Measurements from ENCODE around the gene IL36B. TPM values are rescaled to one million over a fixed set of nuclear protein-coding genes. Genes with fewer than 3 reads are reported as not detected.
"Not testable (repeated sequence)": the region's sequence is repeated elsewhere in the genome, so short reads cannot be mapped to it uniquely, and the experiment has no call there.

IL36B gene
- not detected for total RNA-seq
- long read RNA-seq = 0 reads

DNA sequence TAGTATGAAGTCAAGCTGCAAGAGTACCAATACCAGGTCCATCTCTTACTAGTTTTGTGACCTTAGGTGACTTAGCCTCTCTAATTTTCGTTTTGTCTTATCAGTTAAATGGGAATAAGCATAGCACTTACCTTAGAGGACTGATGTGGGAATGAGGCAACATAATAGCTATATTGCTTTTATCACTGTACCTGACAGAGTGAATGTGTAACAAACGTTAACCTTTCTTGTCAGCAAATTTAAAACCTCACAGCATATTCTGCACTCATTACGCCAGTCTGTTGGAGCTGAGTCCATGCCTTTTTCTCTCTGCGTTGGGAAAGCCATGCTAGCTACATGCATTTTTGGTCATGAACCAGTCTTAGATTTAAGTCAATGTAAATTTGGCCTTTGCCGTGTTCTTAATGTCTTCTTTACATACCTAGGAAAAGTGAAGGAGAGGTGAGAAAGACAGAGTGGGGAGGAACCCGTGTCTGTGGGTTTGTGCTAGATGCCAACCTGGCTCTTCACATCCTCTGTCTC is at the start of gene IL36B:
TSS of gene IL36B (minus strand) at position 472 of the 522 bp plus-strand sequence.
- no peaks in the 10 kb centered on the region for H3K4me1 ChIP-seq
- no peaks in the 10 kb centered on the region for H3K36me3 ChIP-seq
- no peaks in the 10 kb centered on the region for H3K9me3 ChIP-seq
- no peaks in the 10 kb centered on the region for H3K27me3 ChIP-seq
- TF ChIP-seq POLR2A (IDR thresholded peaks at IDR 0.05) = no peak
- TF ChIP-seq, protein P1, sequence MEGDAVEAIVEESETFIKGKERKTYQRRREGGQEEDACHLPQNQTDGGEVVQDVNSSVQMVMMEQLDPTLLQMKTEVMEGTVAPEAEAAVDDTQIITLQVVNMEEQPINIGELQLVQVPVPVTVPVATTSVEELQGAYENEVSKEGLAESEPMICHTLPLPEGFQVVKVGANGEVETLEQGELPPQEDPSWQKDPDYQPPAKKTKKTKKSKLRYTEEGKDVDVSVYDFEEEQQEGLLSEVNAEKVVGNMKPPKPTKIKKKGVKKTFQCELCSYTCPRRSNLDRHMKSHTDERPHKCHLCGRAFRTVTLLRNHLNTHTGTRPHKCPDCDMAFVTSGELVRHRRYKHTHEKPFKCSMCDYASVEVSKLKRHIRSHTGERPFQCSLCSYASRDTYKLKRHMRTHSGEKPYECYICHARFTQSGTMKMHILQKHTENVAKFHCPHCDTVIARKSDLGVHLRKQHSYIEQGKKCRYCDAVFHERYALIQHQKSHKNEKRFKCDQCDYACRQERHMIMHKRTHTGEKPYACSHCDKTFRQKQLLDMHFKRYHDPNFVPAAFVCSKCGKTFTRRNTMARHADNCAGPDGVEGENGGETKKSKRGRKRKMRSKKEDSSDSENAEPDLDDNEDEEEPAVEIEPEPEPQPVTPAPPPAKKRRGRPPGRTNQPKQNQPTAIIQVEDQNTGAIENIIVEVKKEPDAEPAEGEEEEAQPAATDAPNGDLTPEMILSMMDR (IDR thresholded peaks at IDR 0.05) = no peak
- H3K27ac ChIP-seq = no peak within 1 kb of the TSS
- intact Hi-C loops (cut with DNase I) = no loop called here
- no peak within 1 kb of the TSS for H3K4me3 ChIP-seq
- WGBS (ENCODE audit: insufficient coverage, low coverage, low lambda C conversion rate, missing lambda C conversion rate) = 63% methylated on average over 6 of the region's 6 CpGs
- DNase-seq = no peak
- no peak for ATAC-seq

DNA sequence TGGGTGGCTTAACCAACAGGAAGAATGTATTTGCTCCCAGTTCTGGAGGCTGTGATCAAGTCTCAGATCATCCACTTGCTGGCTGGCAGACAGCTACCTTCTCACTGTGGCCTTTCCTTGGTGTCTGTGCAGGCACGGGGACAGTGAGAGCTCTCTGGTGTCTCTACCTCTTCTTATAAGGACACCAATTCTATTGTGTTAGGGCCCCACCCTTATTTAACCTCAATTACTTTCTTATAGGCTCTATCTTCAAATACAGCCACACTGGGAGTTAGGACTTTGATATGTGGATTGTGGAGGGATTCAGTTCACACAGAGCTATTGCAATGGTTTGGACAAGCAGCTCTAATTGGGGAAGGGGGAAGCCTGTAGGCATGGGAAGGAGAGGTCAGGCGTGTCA is 49.5 kb upstream of the IL36B start:
- 94% methylated on average over 2 of the region's 2 CpGs for WGBS (ENCODE audit: insufficient coverage, low coverage, low lambda C conversion rate, missing lambda C conversion rate)

DNA sequence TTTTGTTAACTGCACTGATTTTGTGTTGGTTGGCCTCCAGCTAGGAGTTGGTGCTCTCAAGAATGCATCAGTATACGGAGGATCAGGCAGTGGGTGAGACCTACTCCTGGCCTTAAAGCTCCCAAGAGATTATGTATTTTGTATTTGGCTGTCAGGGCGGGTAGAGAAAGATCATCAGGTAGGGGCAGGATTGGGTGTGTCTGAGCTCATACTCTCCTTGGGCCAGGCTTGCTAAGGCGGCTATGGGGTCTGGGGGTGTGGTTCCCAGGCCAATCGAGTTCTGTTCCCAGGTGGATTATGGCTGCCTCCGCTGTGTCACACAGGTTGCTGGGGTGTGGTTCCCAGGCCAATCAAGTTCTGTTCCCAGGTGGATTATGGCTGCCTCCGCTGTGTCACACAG is 45.9 kb upstream of the IL36B start:
- Histone ChIP-seq H3K36me3 (no peaks in the 10 kb centered on the region), H3K27ac (no peak overlapping the region), H3K4me1 (no peaks in the 10 kb centered on the region), H3K4me3 (no peak overlapping the region), H3K27me3 (no peaks in the 10 kb centered on the region), H3K9me3 (no peaks in the 10 kb centered on the region)
- ATAC-seq (no peak), DNase-seq (no peak)
- no peak for TF ChIP-seq POLR2A (IDR thresholded peaks at IDR 0.05)
- TF ChIP-seq, protein P1 (IDR thresholded peaks at IDR 0.05) = no peak
- intact Hi-C loops (cut with DNase I) = no loop called here
- WGBS (ENCODE audit: insufficient coverage, low coverage, low lambda C conversion rate, missing lambda C conversion rate) = 100% methylated on average over 2 of the region's 6 CpGs

More for the DNA sequence above, 49.5 kb upstream of the IL36B start:
- Histone ChIP-seq H3K4me3 (no peak overlapping the region), H3K9me3 (no peaks in the 10 kb centered on the region), H3K27me3 (no peaks in the 10 kb centered on the region), H3K4me1 (no peaks in the 10 kb centered on the region), H3K36me3 (no peaks in the 10 kb centered on the region), H3K27ac (no peak overlapping the region)
- DNase-seq (no peak), ATAC-seq (no peak)
- intact Hi-C loops (cut with DNase I) = no loop called here
- TF ChIP-seq, protein P1 (IDR thresholded peaks at IDR 0.05) = no peak
- TF ChIP-seq POLR2A (IDR thresholded peaks at IDR 0.05) = no peak

DNA sequence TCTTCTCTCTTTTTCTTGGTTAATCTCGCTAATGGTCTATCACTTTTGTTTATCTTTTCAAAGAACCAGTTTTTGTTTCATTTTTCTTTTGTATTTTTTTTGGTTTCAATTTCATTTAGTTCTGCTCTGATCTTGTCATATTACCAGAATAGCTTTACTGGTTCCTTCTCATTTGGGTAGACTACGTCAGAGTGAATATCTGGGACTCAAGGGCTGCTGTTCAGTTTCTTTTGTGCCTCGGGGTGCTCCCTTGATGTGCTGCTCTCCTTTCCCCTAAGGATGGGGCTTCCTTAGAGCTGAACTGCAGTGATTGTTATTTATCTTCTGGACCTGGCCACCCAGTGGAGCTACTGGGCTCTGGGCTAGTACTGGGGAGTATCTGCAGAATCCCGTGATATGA is 45.4 kb upstream of the IL36B start:
- Histone ChIP-seq H3K4me1 (no peaks in the 10 kb centered on the region), H3K4me3 (no peak overlapping the region), H3K27me3 (no peaks in the 10 kb centered on the region), H3K36me3 (no peaks in the 10 kb centered on the region), H3K9me3 (no peaks in the 10 kb centered on the region), H3K27ac (no peak overlapping the region)
- ATAC-seq = peak in 2 of 4 donors; percentile 32 to 46
- intact Hi-C loops (cut with DNase I) = no loop called here
- 48% methylated on average over 3 of the region's 4 CpGs for WGBS (ENCODE audit: insufficient coverage, low coverage, low lambda C conversion rate, missing lambda C conversion rate)
- TF ChIP-seq, protein P1 (IDR thresholded peaks at IDR 0.05) = no peak
- no peak for TF ChIP-seq POLR2A (IDR thresholded peaks at IDR 0.05)
- no peak for DNase-seq

DNA sequence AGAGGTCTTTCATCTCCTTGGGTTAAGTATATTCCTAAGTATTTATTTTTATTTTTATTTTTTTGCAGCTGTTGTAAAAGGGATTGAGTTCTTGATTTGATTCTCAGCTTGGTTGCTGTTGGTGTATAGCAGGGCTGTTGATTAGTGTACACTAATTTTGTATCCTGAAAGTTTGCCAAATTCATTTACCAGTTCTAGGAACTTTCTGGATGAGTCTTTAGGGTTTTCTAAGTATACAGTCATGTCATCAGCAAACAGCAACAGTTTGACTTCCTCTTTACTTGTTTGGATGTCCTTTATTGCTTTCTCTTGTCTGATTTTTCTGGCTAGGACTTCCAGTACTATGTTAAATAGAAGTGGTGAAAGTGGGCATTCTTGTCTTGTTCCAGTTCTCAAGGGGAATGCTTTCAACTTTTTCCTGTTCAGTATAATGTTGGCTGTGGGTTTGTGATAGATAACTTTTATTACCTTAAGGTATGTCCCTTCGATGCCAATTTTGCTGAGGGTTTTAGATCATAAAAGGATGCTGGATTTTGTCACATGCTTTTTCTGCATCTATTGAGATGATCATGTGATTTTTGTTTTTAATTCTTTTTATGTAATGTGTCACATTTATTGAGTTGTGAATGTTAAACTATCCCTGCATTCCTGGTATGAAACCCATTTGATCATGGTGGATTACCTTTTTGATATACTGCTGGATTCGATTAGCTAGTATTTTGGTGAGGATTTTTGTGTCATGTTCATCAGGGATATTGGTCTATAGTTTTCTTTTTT is 44.4 kb upstream of the IL36B start:
- ATAC-seq; H3K27ac ChIP-seq; H3K4me3 ChIP-seq; H3K36me3 ChIP-seq; DNase-seq; H3K9me3 ChIP-seq; intact Hi-C loops (cut with DNase I); H3K27me3 ChIP-seq; H3K4me1 ChIP-seq: not testable (repeated sequence)
- 85% methylated on average over 2 of the region's 2 CpGs for WGBS (ENCODE audit: insufficient coverage, low coverage, low lambda C conversion rate, missing lambda C conversion rate)

DNA sequence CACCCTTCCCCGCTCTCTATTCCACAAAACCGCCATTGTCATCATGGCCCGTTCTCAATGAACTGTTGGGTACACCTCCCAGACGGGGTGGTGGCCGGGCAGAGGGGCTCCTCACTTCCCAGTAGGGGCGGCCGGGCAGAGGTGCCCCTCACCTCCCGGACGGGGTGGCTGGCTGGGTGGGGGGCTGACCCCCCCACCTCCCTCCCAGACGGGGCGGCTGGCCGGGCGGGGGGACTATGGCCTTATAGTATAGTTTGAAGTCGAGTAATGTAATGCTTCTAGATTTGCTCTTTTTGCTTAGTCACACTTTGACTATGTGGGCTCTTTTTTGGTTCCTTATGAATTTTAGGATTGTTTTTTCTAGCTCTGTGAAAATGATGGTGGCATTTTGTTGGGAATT is 43.6 kb upstream of the IL36B start:
- intact Hi-C loops (cut with DNase I); H3K4me3 ChIP-seq; H3K9me3 ChIP-seq; H3K4me1 ChIP-seq; ATAC-seq; H3K36me3 ChIP-seq; DNase-seq; H3K27me3 ChIP-seq; H3K27ac ChIP-seq: not testable (repeated sequence)
- WGBS (ENCODE audit: insufficient coverage, low coverage, low lambda C conversion rate, missing lambda C conversion rate) = 97% methylated on average over 8 of the region's 14 CpGs
